ENCODE results near the gene CELF5. TPM values are rescaled to one million over a fixed set of nuclear protein-coding genes. Genes with fewer than 3 reads are reported as not detected.

Gene CELF5
- 0.29 and 0.60 TPM in 2 replicates for total RNA-seq (2014; rRNA removed; shearing (Covaris generic))

- no peak for DNase-seq (ENCODE audit: low spot score)
These were observed at the start of gene CELF5 for GRCh38 chr19:3224346-3225168. Gene CELF5 (plus strand): TSS chr19:3224661. CDS start chr19:3224740, 79 bp downstream.

DNA sequence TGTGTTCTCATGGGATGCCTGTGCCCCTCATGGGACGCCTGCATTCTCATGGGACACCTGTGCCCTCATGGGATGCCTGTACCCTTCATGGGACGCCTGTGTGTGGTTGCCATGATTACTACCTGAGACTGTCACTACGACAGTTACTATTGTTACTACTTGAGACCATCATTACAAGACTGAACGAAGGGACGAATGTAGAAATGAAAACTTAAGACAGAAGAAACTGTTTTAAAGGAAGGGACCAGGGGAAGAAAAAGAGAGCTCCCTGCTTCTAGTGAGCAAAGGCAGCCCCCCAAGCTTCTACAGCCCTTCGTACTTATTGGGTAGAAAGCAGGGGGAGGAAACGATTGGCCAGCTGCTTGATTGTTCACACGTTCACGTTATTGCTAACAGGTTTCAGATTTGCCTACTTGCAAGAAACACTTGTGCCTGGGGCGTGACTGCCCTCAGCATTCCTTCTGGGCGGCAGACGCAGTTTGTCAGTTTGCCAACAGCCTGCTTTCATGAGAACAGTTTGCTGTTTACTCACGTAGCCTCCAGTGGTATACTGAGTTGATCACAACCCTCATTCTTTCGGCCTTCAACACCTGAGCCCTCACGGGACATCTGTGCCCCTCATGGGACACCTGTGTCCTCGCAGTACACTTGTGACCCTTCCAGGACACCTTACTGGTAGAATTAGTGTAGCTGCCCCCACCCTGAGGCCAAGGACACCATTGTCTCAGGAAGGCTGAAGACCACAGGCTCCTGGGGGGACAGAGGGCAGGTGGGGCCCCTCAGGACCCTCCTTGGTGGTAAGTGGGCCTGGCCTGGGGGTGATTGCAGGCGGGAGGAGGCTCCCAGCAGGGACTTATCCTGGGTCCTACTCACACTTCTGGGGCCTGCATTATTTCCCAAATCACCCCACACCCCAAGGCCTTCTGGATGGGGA, 48.4 kb upstream of the CELF5 start:
- DNase-seq (ENCODE audit: low spot score), result peak; percentile 62

- DNase-seq (ENCODE audit: low spot score), result peak; percentile 57
These were observed 47.6 kb upstream of the CELF5 start for GRCh38 chr19:3176715-3177501.

DNA sequence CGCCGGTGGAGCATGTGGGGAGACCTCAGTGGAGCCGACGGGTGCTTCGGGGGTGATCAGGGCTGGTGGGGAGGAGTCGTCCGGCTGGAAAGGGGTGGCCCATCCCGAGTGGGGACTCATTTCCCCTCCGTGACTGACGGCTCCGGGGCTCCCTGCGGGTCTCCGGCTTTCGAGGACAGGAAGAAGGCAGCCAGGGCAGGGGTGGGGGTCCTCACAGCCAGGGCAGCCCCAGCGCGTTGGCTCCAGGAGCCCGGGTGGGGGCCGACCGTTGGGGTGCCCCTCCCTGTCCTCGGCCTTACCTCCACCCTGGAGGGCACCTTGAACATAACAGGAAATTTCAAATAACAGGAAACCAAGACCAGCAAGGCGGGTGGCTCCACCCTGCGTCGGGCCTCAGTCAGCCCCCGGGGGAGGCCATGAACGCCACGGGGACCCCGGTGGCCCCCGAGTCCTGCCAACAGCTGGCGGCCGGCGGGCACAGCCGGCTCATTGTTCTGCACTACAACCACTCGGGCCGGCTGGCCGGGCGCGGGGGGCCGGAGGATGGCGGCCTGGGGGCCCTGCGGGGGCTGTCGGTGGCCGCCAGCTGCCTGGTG, 46.0 kb upstream of the CELF5 start, which contains the start of gene S1PR4:
Gene S1PR4 (plus strand): TSS at position 393 of the 596 bp plus-strand sequence. CDS start 24 bp downstream, at position 417.
- no peak for DNase-seq (ENCODE audit: low spot score)

DNA sequence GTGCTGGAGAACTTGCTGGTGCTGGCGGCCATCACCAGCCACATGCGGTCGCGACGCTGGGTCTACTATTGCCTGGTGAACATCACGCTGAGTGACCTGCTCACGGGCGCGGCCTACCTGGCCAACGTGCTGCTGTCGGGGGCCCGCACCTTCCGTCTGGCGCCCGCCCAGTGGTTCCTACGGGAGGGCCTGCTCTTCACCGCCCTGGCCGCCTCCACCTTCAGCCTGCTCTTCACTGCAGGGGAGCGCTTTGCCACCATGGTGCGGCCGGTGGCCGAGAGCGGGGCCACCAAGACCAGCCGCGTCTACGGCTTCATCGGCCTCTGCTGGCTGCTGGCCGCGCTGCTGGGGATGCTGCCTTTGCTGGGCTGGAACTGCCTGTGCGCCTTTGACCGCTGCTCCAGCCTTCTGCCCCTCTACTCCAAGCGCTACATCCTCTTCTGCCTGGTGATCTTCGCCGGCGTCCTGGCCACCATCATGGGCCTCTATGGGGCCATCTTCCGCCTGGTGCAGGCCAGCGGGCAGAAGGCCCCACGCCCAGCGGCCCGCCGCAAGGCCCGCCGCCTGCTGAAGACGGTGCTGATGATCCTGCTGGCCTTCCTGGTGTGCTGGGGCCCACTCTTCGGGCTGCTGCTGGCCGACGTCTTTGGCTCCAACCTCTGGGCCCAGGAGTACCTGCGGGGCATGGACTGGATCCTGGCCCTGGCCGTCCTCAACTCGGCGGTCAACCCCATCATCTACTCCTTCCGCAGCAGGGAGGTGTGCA, 45.3 kb upstream of the CELF5 start:
- no peak for DNase-seq (ENCODE audit: low spot score)

DNA sequence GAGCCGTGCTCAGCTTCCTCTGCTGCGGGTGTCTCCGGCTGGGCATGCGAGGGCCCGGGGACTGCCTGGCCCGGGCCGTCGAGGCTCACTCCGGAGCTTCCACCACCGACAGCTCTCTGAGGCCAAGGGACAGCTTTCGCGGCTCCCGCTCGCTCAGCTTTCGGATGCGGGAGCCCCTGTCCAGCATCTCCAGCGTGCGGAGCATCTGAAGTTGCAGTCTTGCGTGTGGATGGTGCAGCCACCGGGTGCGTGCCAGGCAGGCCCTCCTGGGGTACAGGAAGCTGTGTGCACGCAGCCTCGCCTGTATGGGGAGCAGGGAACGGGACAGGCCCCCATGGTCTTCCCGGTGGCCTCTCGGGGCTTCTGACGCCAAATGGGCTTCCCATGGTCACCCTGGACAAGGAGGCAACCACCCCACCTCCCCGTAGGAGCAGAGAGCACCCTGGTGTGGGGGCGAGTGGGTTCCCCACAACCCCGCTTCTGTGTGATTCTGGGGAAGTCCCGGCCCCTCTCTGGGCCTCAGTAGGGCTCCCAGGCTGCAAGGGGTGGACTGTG, 44.6 kb upstream of the CELF5 start:
- no peak for DNase-seq (ENCODE audit: low spot score)

DNA sequence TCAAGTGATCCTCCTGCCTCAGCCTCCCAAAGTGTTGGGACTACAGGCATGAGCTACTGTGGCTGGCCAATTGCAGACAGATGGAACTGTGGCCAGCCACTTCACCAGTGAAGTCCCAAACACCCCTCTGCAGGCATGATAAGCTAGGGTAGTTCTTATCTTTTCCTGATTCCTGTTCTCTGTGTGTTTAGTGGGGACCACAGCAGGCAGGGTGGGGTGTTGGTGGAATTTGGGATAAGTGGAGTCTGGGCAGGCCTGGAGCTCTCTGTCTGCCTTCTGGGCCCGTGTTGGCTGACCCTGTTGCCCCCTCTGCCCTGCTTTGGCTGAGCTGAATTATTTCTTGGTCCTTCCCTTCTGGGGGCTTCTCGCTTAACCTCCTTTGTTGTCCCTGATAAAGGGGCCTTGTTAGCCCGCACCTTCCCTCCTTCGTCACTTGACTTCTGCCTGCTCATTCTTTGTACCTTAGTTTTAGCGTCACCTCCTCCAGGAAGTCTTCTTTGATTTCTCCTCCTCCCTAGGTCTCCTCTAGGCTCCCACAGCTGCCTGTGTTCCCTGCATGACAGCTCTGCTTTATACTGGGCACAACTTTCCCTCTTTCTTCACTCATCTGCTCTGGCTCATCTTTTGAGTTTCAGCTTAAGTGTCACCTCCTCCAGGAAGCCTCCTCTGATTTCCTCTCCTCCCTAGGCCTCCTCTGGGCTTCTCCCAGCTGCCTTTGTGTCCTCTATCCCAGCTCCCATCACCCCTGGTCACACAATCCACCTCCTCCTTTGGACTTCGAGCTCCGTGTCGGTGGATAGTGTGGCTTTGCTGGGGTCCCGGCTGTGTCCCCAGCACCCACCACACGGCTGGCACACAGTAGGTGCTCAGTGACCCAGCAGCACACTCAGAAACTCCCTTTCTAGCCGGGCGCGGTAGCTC, 40.5 kb upstream of the CELF5 start:
- no peak for DNase-seq (ENCODE audit: low spot score)

DNA sequence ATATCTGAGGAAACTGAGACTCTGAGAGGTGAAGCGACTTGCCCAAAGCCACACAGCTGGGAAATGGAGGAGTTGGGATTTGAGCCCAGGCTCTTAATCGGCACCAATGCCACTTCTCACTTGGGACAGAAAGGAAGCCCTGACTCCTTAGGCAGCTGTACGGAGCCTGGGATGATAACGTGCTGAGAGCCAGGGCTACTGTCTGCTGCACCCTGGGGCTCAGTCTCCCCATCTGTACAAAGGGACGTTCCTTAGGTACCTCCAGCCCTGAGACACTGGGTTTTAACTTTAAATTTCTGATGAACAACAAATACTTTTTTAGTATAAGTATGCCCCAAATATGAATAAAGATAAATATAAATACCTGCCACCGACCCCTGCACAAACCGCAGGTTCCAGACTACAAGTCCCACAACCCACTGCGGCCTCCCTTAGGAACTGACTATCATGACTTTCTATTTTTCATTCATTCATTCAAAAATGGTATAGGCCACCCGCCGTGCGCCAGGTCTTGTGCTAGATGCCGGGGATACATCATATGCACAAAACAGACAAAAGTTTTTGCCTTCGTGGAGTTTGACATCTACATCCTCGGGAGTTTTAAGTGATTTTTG, 39.5 kb upstream of the CELF5 start:
- DNase-seq (ENCODE audit: low spot score), result no peak

- peak; percentile 91 for DNase-seq (ENCODE audit: low spot score)
These were observed 38.9 kb upstream of the CELF5 start, which contains the start of gene NCLN for GRCh38 chr19:3185461-3186159. Gene NCLN (plus strand): TSS chr19:3185930. CDS start chr19:3186031, 101 bp downstream.

DNA sequence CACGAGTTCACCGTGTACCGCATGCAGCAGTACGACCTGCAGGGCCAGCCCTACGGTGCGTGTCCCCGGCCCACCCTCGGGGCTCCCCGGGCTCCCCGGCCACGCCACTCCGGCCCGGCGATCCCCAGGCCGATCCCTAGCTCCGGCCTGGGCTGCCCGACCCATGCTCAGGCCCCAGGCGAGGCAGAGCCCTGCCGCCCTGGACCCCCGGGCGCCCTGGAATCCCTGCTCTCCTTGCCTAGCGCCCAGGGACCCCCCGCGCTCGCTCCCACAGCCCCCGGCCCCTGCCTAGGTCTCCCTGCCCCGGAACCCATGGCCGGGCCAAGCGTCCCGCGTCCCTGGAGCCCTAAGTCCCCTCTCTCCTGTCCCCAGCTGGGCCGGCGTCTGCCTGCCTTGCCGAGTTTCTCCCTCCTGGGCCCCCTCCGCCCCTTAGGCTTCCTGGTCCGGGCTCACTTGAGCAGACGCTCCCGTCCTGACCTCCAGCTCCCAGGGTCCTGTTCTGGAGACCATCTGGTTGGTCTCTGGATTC, 38.2 kb upstream of the CELF5 start:
- no peak for DNase-seq (ENCODE audit: low spot score)

DNA sequence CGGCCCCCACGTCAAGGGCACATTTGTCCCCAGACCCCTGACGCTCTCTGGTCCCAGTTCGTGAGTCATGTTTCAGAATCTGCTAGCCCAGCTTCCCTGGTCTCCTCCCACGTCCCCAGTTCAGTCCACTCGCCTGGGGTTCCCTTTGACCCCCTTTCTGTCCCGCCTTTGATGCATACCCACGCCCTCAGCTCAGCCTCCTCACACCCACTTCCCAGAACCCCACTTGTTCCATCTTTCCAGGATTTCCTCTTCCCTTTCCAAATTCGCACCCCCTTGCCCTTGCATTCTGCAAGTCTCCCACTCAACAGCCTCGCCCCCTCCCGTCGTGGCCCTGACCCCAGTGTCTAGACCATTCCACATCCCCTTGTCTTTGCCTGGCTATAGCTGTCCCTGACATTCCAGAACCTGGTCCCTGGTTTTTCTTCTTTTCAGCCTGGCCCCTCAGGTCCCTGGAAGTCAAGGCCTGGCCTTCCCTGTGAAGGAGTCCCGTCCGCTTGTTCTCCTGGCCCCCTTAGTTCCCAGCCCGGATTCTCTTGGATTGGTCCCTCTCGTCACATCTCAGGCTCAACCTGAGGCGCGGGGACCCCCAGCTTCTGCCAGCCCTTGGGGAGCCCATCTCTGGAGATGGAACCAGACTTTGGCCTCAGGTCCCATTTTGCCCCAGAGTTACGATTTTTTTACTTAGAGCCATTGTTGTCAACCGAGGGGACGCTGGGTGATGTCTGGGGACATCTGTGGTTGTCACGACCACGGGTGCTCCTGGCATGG, 37.4 kb upstream of the CELF5 start:
- DNase-seq (ENCODE audit: low spot score), result no peak

DNA sequence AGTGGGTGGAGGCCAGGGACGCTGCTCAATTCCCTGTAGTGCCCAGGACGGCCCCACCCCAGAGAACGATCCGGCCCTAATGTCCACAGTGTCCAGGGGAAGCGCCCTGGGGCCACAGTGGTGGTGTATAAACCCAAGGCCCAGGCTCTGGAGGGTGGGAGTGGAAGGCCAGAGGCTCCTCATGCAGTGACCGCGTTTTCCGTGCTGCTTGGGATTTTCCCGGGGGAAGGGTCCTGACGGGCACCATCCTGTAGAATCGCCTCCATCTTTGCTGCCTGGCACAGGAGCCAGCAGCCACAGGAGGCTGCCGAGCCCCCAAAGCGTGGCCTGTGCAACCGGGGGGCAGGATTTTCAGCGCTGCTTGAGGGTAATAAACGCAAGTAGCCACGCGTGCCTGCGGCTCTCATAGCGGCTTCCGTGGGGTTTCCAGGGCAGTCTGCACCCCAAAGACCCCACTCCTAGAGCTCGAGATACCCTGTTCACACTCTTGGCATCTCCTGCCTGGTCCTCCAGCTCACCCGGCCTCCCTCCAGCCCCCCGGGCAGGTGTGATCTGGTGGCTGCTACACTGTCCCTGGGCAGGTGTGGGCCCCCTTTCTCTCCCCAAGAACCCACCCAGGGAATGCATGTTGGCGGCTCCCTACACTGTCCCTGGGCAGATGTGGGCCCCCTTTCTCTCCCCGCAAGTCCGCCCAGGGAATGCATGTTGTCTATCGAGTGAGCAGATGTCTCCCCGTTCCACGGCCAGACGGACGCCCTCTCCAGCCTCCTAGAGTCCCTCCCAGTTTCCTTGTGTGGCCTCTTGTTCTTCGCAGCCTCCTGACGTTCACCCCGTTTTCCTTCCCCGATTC, 36.6 kb upstream of the CELF5 start:
- DNase-seq (ENCODE audit: low spot score), result no peak

DNA sequence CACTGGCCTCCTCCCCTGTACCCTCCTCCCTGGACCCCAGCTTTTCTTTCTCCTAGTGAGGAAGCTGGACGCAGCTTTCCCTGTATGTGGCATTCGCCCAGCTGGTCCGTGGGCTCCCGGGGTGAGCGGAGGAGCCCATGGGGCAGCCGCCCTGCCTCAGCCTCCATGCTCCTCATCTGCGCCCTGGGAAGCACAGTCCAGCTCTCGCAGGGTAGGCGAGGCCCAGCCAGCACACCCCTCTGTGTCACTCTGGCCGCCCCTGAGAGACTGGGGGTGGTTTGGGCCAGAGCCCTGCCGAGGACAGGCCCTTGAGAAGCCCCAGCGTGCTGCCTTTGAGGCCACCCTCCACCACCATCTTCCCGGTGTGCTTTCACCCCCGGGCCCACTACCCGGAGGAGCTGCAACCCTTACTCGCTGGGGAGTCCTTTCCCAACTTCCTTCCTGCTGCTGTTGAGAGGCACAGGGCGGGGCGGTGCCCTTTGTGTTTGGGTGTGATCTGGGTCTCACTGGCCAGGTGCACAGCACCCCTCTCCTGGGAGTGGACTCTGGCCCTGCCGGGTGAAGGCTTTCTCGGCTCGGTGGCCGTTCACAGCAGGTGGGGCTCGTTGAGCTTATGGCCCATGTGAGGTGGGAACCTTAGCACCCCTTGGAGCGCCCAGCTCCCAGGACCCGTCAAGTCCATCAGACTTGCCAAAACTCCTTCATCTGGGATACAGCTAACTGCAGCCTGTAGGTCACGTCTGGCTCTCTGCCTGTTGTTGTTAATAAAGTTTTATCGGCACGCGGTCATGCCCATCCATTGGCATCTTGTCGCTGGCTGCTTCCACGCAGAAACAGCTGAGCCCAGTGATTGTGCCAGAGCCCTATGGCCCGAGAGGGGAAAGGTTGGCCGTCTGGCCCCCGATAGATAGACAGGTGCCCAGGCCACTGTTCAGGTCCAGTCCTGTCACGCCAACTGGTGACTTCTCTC, 35.5 kb upstream of the CELF5 start:
- no peak for DNase-seq (ENCODE audit: low spot score)

DNA sequence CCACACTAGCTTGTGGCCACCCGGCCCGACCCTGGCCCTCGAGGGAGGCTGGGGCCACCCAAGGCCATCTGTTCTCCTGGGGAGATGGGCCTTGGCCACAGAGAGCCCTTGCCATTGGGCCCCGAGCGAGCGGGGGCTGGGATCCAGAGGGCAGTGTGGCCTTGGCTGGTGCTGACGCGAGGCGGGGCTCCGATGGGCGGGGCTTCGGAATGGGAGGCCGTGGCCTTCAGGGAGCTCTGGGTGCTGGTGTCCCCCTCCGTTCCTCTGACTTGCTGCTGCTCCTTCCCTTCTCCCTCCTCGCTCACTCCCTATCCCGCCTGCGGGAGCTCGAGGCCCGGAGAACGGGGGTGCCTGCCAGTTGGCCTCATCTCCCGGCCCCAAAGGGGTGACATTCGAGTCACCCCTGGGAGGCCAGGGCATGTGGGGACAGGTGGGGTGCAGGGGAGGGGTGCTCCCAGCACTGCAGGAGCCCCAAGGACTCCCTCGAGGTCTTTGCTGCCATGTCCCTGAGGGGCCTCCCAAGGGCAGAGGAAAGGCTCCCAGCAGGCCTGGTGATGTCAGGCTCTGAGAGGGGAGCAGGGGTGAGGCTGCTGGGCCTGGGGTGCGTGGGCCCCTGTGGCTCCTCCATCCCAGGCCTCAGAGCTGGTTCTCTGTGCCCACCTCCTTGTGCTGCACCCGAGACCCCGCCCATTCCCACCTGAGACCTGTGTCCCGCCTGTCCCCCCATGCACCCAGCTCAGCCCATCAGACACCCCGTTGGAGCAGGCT, 34.6 kb upstream of the CELF5 start:
- no peak for DNase-seq (ENCODE audit: low spot score)
